Adrenal gland (tissue), 12 donors: ENCODE data around the gene MED26. TPM values are rescaled to one million over a fixed set of nuclear protein-coding genes. Genes with fewer than 3 reads are reported as not detected.

Experiments used
- DNase-seq, 7 donors: peaks; one replicate each; pipeline ENCODE4 v3.0.0-alpha.2; 2019 to 2020
- H3K27ac ChIP-seq, 5 donors: fragments of 200-600 bp; sonication (generic) in 4 of 5; 1 replicate in 3 of 5; 2 replicates in 2 of 5; pipeline versions ENCODE4 v1.5.1 to v1.8.0; 2016 to 2020; ENCODE audit warnings: mild to moderate bottlenecking in 1 of 5
- H3K27me3 ChIP-seq: fragments of 200-600 bp; 2 replicates; pipeline ENCODE4 v1.8.0; 2021
- H3K36me3 ChIP-seq, 2 donors: fragments of 200-600 bp; replicated peaks in 1 of 2; 1 replicate in 1 of 2; 2 replicates in 1 of 2; pipeline versions ENCODE4 v1.5.1 to v1.8.0; 2018 to 2022
- H3K4me1 ChIP-seq, 2 donors: fragments of 200-600 bp; replicated peaks in 1 of 2; 1 replicate in 1 of 2; 2 replicates in 1 of 2; pipeline versions ENCODE4 v1.5.1 to v1.8.0; 2018 to 2021
- H3K4me3 ChIP-seq, 4 donors: fragments of 200-600 bp; sonication (generic) in 3 of 4; one replicate each; pipeline ENCODE4 v1.5.1; 2016 to 2018
- H3K9me3 ChIP-seq, 3 donors: fragments of 200-600 bp; sonication (generic) in 1 of 3; replicated peaks in 1 of 3; 1 replicate in 2 of 3; 2 replicates in 1 of 3; pipeline versions ENCODE4 v1.5.1 to v1.8.0; 2016 to 2021
- POLR2A ChIP-seq, 2 donors: fragments of 450-650 bp; IDR thresholded peaks; one replicate each; pipeline ENCODE4 v1.6.1; 2017; ENCODE audit warnings: antibody characterized with exemption in 2 of 2, mild to moderate bottlenecking in 2 of 2, moderate library complexity in 1 of 2
- WGBS, 4 donors: extraction: QIAGEN DNeasy Blood & Tissue Kit in 2 of 4; methylation state at CpG; one replicate each; pipeline versions ENCODE4 v1.1.5 to v1.1.7; 2013 to 2017; 5-methylcytosine and 5-hydroxymethylcytosine counted together
- intact Hi-C, 2 donors: fragments of 100-400 bp; cut with DNase I; formaldehyde crosslinking; loops; one replicate each; pipeline versions ENCODE4 v1.14.1 to v1.15.0; 2022 to 2023
- polyA plus RNA-seq, 3 donors: library from polyadenylated mRNA; stranded (reverse); fragments of 200-250 nt in 2 of 3; fragments of 350-450 nt in 1 of 3; fragmentation: Illumina TruSeq in 1 of 3; extraction: RNeasy Lipid Tissue Mini Kit (QIAGEN cat#74804) in 1 of 3; gene quantifications; one replicate each; pipeline ENCODE4 v1.2.3, GENCODE V29; 2013 to 2014
- small RNA-seq, 2 donors: library from RNA; depleted of rRNA; stranded (forward); fragments of <200 nt; gene quantifications; one replicate each; pipeline ENCODE3, GENCODE V24; 2016
- total RNA-seq, 9 donors: library from RNA; depleted of rRNA in 4 of 9; stranded (reverse); fragments of >200 nt in 4 of 9; fragments of 120-200 nt in 1 of 9; fragmentation: NEBNext Ultra II Directional in 1 of 9; extraction: Animal tissue kit (Norgen Biotek cat#: 25700) in 1 of 9; gene quantifications; one replicate each; pipeline versions ENCODE4 v1.1.0 to v1.2.4, GENCODE V29; 2013 to 2023
- TF ChIP-seq, protein P1 (sequence below), 6 experiments: fragments of 450-650 bp in 4 of 6; fragments of 200-600 bp in 2 of 6; sonication (generic) in 1 of 6; IDR thresholded peaks; 1 replicate in 5 of 6; 2 replicates in 1 of 6; pipeline versions ENCODE4 v1.5.1 to v1.8.0; 2016 to 2021; ENCODE audit warnings: antibody characterized with exemption in 6 of 6, mild to moderate bottlenecking in 2 of 6, moderate library complexity in 1 of 6
- donor health status: healthy with polysubstance abuse.
- donor health status: Bipolar disorder and iron deficiency.
- donor health status: DM: yes; HTN: yes; CAD: no.
- donor health status: DM: no; HTN: no; CAD: no.
- donor health status: DM: no; HTN: no; CAD: no.
- donor health status: DM: yes; HTN: yes; CAD: no.

The MED26 gene
- total and polyA plus RNA-seq, 12 donors: 4.6 to 17.3 (median 9.0) TPM

- Histone ChIP-seq H3K4me1 (no peaks in the 10 kb centered on the region), H3K36me3 (peaks cover 0 to 100% of the 10 kb centered on the region in 2 donors), H3K9me3 (no peaks in the 10 kb centered on the region), H3K27me3 (no peaks in the 10 kb centered on the region), H3K27ac (no peak overlapping the region), H3K4me3 (no peak overlapping the region)
- WGBS, 4 donors: 83 to 95% (median 84%) methylated on average over 11 to 14 of the region's 14 CpGs
- intact Hi-C loops: no loop called here
- no peak for DNase-seq
- no peak for TF ChIP-seq POLR2A (IDR thresholded peaks at IDR 0.05)
- TF ChIP-seq, protein P1, sequence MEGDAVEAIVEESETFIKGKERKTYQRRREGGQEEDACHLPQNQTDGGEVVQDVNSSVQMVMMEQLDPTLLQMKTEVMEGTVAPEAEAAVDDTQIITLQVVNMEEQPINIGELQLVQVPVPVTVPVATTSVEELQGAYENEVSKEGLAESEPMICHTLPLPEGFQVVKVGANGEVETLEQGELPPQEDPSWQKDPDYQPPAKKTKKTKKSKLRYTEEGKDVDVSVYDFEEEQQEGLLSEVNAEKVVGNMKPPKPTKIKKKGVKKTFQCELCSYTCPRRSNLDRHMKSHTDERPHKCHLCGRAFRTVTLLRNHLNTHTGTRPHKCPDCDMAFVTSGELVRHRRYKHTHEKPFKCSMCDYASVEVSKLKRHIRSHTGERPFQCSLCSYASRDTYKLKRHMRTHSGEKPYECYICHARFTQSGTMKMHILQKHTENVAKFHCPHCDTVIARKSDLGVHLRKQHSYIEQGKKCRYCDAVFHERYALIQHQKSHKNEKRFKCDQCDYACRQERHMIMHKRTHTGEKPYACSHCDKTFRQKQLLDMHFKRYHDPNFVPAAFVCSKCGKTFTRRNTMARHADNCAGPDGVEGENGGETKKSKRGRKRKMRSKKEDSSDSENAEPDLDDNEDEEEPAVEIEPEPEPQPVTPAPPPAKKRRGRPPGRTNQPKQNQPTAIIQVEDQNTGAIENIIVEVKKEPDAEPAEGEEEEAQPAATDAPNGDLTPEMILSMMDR (IDR thresholded peaks at IDR 0.05): no peak
Observed at GRCh38 chr19:16527334-16527935, 100.6 kb downstream of the MED26 start.

DNA sequence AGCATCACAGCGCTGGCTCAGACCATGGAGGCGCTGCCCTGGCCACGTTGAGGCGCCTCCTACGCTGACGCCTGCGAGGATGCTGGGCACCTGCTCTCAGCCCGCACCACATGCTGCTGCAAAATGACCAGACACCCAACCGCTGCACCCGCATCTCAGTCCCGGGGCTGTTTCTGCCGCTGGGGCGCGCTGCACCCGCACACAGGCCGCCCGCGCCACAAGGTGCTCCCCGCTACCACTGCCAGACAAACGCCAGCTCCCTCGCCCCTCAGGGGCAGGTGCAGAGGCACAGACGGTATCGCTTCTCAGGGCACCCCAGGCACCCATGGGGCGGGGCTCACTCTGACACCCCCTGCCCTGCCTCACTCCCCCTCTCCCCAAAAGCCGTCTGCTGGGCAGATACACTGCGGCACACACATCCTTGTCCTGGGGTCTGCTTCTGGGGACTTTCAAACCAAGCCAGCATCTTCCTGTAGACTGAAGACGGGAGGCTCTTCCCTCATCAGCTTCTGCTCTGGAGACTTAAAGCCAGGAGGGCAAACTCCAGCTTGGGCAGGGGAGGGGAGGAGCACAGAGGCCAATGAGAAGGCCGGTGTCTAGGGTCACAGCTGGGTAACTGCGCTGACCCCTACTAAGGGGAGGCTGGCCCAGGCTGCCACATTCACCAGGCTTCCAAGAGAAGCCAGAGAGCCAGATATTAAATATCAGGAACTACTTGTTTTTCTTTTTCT lies 102.1 kb downstream of the MED26 start:
- WGBS, 4 donors: 96 to 100% (median 96%) methylated on average over 2 to 29 of the region's 29 CpGs
- H3K36me3 ChIP-seq: peaks cover 0 to 100% of the 10 kb centered on the region in 2 donors

GRCh38 chr19:16524991-16525734 lies 102.8 kb downstream of the MED26 start:
- TF ChIP-seq, protein P1 (IDR thresholded peaks at IDR 0.05): no peak
- TF ChIP-seq POLR2A (IDR thresholded peaks at IDR 0.05): no peak
- intact Hi-C loops: no loop called here
- no peak for DNase-seq
- H3K4me1 ChIP-seq: no peaks in the 10 kb centered on the region
- peaks cover 0 to 100% of the 10 kb centered on the region in 2 donors for H3K36me3 ChIP-seq
- no peak overlapping the region for H3K4me3 ChIP-seq
- H3K27me3 ChIP-seq: no peaks in the 10 kb centered on the region
- H3K27ac ChIP-seq: no peak overlapping the region
- 93 to 98% (median 96%) methylated on average over 33 to 54 of the region's 54 CpGs for WGBS, 4 donors
- H3K9me3 ChIP-seq: no peaks in the 10 kb centered on the region

More for the DNA sequence above, 102.1 kb downstream of the MED26 start:
- DNase-seq: no peak
- Histone ChIP-seq H3K27me3 (no peaks in the 10 kb centered on the region), H3K4me3 (no peak overlapping the region), H3K27ac (no peak overlapping the region), H3K4me1 (no peaks in the 10 kb centered on the region), H3K9me3 (no peaks in the 10 kb centered on the region)
- TF ChIP-seq, protein P1 (IDR thresholded peaks at IDR 0.05): no peak
- TF ChIP-seq POLR2A (IDR thresholded peaks at IDR 0.05): no peak
- intact Hi-C loops: no loop called here

Small RNA genes within 50 kb of the gene (small RNA-seq; reads per million reads assigned to genes)
- 0 to 0.08 reads per million in 2 donors for gene RN7SL146P

Other genes starting within 250 kb of the MED26 start
- 10 to 100 TPM in 8 of 9 donors, 1 to 10 TPM in 1; 9.7 to 46.7 (median 24.2) TPM for gene EPS15L1, start 156.2 kb downstream of the MED26 start, total RNA-seq
- 10 to 100 TPM; 28.9 to 59.0 (median 32.6) TPM for gene EPS15L1, start 156.2 kb downstream of the MED26 start, polyA plus RNA-seq
- gene CALR3, start 132.0 kb downstream of the MED26 start, total RNA-seq: under 1 TPM in 2 of 9 donors, not detected in 7; 0.17 to 0.41 TPM
- under 1 TPM in 2 of 3 donors, not detected in 1; 0.07 to 0.11 TPM for gene CALR3, start 132.0 kb downstream of the MED26 start, polyA plus RNA-seq
- gene C19orf44, start 131.8 kb downstream of the MED26 start, total RNA-seq: 1 to 10 TPM; 3.2 to 9.3 (median 5.3) TPM
- 10 to 100 TPM in 1 of 3 donors, 1 to 10 TPM in 2; 4.8 to 12.1 (median 5.9) TPM for gene C19orf44, start 131.8 kb downstream of the MED26 start, polyA plus RNA-seq
- 10 to 100 TPM in 7 of 9 donors, 1 to 10 TPM in 2; 2.9 to 50.7 (median 13.1) TPM for gene CHERP, start 85.8 kb downstream of the MED26 start, total RNA-seq
- 10 to 100 TPM; 11.3 to 39.3 (median 24.8) TPM for gene CHERP, start 85.8 kb downstream of the MED26 start, polyA plus RNA-seq
- 10 to 100 TPM; 20.1 to 49.8 (median 39.5) TPM for gene SLC35E1, start 55.8 kb downstream of the MED26 start, total RNA-seq
- 10 to 100 TPM; 22.0 to 43.1 (median 26.8) TPM for gene SLC35E1, start 55.8 kb downstream of the MED26 start, polyA plus RNA-seq
- 100 to 1,000 TPM in 3 of 9 donors, 10 to 100 TPM in 6; 76.0 to 136 (median 92.0) TPM for gene SMIM7, start 31.9 kb upstream of the MED26 start, total RNA-seq
- 100 to 1,000 TPM in 1 of 3 donors, 10 to 100 TPM in 2; 82.9 to 102 (median 87.3) TPM for gene SMIM7, start 31.9 kb upstream of the MED26 start, polyA plus RNA-seq
- gene TMEM38A, start 32.9 kb upstream of the MED26 start, total RNA-seq: 10 to 100 TPM in 1 of 9 donors, 1 to 10 TPM in 8; 3.7 to 10.4 (median 6.4) TPM
- 1 to 10 TPM; 2.2 to 4.1 (median 3.3) TPM for gene TMEM38A, start 32.9 kb upstream of the MED26 start, polyA plus RNA-seq
- gene NWD1, start 91.6 kb upstream of the MED26 start, total RNA-seq: under 1 TPM in 1 of 9 donors, not detected in 8; 0.04 TPM
- gene NWD1, start 91.6 kb upstream of the MED26 start, polyA plus RNA-seq: not detected
- 10 to 100 TPM; 22.8 to 72.3 (median 35.1) TPM for gene SIN3B, start 201.2 kb upstream of the MED26 start, total RNA-seq
- gene SIN3B, start 201.2 kb upstream of the MED26 start, polyA plus RNA-seq: 100 to 1,000 TPM in 1 of 3 donors, 10 to 100 TPM in 2; 30.1 to 133 (median 56.7) TPM